Astrocyte of the spinal cord (primary cell): ENCODE results near the gene SPATA31A5.
"Not testable (repeated sequence)": the region's sequence is repeated elsewhere in the genome, so short reads cannot be mapped to it uniquely, and the experiment has no call there.

Source experiments
- DNase-seq: peaks from one replicate; pipeline ENCODE4 v3.0.0; 2011; ENCODE audit warnings: low read depth, low spot score
- H3K4me3 ChIP-seq: 2 replicates; pipeline ENCODE4 v1.5.1; 2011; ENCODE audit warnings: low read depth, mild to moderate bottlenecking, low read length, moderate library complexity
- in situ Hi-C: cut with HindIII; loops from 2 replicates; pipeline ENCODE4 v1.10.0; 2017; ENCODE audit warnings: low sequenced_read_pairs

The SPATA31A5 gene

DNA sequence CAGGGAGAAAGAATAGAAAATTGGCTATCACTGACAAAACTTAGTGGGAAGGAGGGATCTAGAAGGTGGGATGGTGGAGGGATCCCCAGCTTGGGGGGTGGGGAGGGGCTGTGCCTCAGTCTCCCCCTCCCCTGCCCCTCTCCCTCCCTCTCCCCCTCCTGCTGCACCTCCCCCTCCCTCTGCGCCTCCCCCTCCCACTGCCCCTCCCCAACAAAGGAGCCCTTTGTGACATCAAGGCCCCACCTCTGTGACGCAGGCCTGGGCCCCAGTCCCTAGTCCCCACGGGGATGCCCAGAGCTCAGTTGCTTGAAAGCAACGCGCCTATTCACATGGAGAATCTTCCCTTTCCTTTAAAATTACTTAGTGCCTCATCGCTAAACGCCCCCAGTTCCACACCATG, at the start of gene SPATA31A5:
Gene SPATA31A5, plus strand, starts transcription at position 301 of the 400 bp plus-strand sequence. Its CDS starts 29 bp downstream, at position 330.
- in situ Hi-C loops, H3K4me3 ChIP-seq, DNase-seq: not testable (repeated sequence)

DNA sequence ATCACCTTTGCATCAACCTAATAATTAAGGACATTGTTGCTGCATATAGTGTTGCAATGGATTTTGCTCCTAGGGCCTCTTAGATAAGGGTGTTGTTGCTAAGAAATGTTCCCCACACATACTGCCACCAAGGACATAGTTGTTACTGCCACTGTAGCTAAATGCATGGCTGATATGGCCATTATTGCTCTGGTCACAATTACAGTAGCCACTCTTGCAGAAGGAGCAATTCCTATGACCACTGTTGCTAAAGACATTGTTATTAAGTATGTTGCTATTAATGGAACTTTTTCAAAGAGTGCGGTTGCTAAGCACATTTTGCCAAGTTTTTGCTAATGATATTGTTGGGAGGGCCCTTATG, 48.8 kb downstream of the SPATA31A5 start:
- H3K4me3 ChIP-seq, DNase-seq, in situ Hi-C loops: not testable (repeated sequence)

DNA sequence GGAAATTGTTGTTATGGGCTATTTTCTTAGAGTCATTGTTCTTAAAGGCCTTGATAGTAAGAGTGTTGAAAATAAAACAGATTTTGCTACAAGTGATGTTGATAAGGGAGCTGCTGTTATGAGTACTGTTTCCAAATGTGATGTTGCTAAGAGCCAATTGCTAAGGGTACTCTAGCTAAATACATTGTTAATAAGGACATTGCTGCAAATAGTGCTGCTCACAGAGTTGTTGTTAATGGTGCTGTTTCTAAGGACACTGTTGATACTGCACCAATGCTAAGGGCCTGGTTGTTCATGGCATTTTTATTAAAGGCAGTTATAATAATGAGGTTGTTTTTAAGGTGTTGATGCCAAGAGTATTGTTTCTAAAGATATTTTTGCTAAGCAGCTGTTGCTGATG, 52.2 kb downstream of the SPATA31A5 start:
- H3K4me3 ChIP-seq, in situ Hi-C loops, DNase-seq: not testable (repeated sequence)
